ENCODE data around the gene NEK2. TPM values are rescaled to one million over a fixed set of nuclear protein-coding genes. Genes with fewer than 3 reads are reported as not detected.

NEK2 gene
- total RNA-seq, 1 donor from 2014 or later: 0.77 TPM

DNA sequence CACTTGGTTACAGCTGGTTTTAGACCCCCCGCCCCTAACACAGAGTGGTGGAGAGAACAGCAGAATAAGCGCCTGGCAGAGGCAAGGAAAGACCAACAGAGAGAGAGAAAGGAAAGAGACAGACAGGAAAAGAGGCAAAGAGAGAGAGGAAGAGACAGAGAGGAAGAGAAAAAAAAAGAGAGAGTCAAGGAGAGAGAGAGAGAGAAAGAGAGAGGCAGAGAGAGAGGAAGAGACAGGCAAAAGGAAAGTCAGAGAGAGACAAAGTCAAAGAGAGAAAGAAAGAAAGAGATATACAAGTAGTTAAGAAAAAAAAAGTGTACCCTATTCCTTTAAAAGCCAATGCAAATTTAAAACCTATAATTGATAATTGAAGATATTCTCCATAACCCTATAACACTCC is 13.0 kb upstream of the NEK2 start:
- ATAC-seq (no peak), DNase-seq (no peak)
- no peaks in the 10 kb centered on the region for H3K36me3 ChIP-seq
- no peak overlapping the region for H3K27ac ChIP-seq
- H3K9me3 ChIP-seq: no peaks in the 10 kb centered on the region
- no peak overlapping the region for H3K4me3 ChIP-seq
- no peaks in the 10 kb centered on the region for H3K27me3 ChIP-seq (ENCODE audit: low read depth)
- intact Hi-C loops (cut with DNase I): no loop called here
- no peaks in the 10 kb centered on the region for H3K4me1 ChIP-seq
- TF ChIP-seq, protein P1, sequence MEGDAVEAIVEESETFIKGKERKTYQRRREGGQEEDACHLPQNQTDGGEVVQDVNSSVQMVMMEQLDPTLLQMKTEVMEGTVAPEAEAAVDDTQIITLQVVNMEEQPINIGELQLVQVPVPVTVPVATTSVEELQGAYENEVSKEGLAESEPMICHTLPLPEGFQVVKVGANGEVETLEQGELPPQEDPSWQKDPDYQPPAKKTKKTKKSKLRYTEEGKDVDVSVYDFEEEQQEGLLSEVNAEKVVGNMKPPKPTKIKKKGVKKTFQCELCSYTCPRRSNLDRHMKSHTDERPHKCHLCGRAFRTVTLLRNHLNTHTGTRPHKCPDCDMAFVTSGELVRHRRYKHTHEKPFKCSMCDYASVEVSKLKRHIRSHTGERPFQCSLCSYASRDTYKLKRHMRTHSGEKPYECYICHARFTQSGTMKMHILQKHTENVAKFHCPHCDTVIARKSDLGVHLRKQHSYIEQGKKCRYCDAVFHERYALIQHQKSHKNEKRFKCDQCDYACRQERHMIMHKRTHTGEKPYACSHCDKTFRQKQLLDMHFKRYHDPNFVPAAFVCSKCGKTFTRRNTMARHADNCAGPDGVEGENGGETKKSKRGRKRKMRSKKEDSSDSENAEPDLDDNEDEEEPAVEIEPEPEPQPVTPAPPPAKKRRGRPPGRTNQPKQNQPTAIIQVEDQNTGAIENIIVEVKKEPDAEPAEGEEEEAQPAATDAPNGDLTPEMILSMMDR (IDR thresholded peaks at IDR 0.05): no peak

DNA sequence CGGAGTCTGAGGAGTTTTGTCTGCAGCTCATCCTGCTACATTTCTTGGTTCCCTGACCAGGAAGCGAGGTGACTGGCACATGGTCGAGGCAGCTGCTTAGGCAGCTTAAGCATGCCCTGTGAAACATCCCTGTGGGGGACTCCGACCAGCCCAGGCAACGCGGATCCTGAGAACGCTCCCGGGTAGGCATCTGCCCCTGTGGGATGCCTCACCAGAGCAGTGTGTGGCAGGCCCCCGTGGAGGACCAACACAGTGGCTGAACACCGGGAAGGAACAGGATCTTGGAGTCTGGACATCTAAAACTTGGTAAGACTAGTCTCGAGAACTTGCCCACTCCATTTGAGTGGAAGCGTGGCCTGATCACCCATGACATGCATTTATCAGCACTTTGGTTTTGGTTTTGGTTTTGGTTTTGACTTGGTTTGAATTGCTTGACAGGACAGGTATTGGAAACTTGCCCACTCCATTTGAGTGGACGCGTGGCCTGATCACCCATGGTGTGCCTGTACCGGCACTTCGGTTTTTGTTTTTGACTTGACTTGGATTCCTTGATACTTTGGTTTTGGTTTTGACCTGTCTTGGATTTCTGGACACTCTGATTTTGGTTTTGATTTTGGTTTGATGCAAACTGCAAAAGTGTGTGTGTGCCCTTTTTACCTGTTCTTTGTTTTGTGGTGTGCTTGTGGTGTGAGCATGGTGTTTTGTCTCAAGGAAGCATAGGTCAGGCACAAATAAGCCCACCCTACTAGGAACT is 12.2 kb upstream of the NEK2 start:
- H3K4me3 ChIP-seq: no peak overlapping the region
- H3K27me3 ChIP-seq (ENCODE audit: low read depth): no peaks in the 10 kb centered on the region
- intact Hi-C loops (cut with DNase I): no loop called here
- H3K36me3 ChIP-seq: no peaks in the 10 kb centered on the region
- no peak overlapping the region for H3K27ac ChIP-seq
- TF ChIP-seq, protein P1 (IDR thresholded peaks at IDR 0.05): no peak
- DNase-seq (no peak), ATAC-seq (no peak)
- no peaks in the 10 kb centered on the region for H3K4me1 ChIP-seq
- H3K9me3 ChIP-seq: no peaks in the 10 kb centered on the region

DNA sequence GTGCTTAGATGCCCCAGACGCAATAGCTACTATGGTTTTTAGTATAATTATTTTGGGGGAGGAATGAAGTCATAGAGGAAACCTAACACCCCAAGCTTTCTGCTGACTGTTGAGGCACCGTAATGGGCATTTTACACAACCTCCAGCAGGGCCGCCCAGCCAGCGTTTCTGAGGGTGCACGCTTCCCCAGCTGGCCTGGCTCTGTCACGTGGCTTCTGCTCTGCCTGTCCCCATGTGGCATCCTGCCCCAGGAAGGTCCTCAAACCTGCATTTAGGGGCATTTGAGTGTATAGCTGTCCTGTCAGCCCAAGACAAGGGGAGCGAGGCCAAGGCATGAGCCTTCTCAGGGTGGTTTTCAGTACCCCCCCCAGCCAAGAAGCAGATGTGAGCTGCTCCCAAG is 10.4 kb upstream of the NEK2 start:
- TF ChIP-seq, protein P1 (IDR thresholded peaks at IDR 0.05): no peak
- no peaks in the 10 kb centered on the region for H3K4me1 ChIP-seq
- intact Hi-C loops (cut with DNase I): no loop called here
- H3K36me3 ChIP-seq: no peaks in the 10 kb centered on the region
- H3K27ac ChIP-seq: no peak overlapping the region
- no peaks in the 10 kb centered on the region for H3K27me3 ChIP-seq (ENCODE audit: low read depth)
- DNase-seq (no peak), ATAC-seq (no peak)
- H3K4me3 ChIP-seq: no peak overlapping the region
- no peaks in the 10 kb centered on the region for H3K9me3 ChIP-seq

DNA sequence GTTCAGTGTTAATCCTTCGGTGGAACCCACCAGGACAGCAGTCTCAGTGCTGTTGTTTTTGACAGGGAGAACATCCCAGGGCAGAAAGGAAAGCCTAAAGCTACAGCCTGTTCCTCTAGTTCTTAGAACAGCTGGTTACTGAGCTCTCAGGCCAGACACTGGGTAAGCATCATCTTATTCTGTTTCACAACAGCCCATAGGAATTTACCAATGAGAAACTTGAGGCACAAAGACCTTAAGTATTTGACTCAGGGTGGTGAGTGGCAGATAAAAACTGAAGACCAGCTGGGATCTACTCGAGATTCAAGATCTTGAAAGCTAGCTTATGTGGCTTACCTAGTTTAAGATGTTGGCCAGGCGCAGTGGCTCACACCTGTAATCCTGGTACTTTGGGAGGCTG is 9.4 kb upstream of the NEK2 start:
- no peaks in the 10 kb centered on the region for H3K27me3 ChIP-seq (ENCODE audit: low read depth)
- no peaks in the 10 kb centered on the region for H3K4me1 ChIP-seq
- no peaks in the 10 kb centered on the region for H3K9me3 ChIP-seq
- no peak overlapping the region for H3K27ac ChIP-seq
- intact Hi-C loops (cut with DNase I): no loop called here
- ATAC-seq (no peak), DNase-seq (no peak)
- no peak overlapping the region for H3K4me3 ChIP-seq
- H3K36me3 ChIP-seq: no peaks in the 10 kb centered on the region
- TF ChIP-seq, protein P1 (IDR thresholded peaks at IDR 0.05): no peak

DNA sequence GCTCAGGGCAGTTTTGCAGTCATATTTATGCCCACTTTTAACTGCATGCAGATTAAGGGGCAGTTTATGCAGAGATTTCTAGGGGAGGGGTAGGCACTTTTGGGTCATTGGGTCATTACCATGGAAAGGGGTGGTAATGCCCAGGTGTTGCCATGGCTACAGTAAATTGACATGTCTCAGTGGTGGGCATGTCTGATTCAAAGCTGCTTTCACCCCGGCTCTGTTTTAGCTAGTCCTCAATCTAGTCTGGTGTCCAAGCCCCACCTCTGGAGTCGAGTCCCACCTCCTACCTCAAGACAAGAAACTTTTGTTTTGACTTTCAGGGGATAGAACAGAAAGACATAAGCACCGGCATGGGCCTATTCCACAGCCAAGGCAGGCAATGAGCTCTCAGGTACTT is 8.9 kb upstream of the NEK2 start:
- TF ChIP-seq, protein P1 (IDR thresholded peaks at IDR 0.05): no peak
- intact Hi-C loops (cut with DNase I): no loop called here
- H3K27me3 ChIP-seq (ENCODE audit: low read depth): no peaks in the 10 kb centered on the region
- no peaks in the 10 kb centered on the region for H3K36me3 ChIP-seq
- no peak overlapping the region for H3K27ac ChIP-seq
- no peak for DNase-seq
- no peaks in the 10 kb centered on the region for H3K9me3 ChIP-seq
- H3K4me1 ChIP-seq: no peaks in the 10 kb centered on the region
- no peak overlapping the region for H3K4me3 ChIP-seq
- no peak for ATAC-seq
